Left renal pelvis (tissue), 4 donors: ENCODE results near the gene WWOX. TPM values are rescaled to one million over a fixed set of nuclear protein-coding genes. Genes with fewer than 3 reads are reported as not detected.

Experiments used
- DNase-seq, 4 donors: peaks; one replicate each; pipeline ENCODE4 v3.0.0-alpha.2; 2013; ENCODE audit warnings: low read depth in 4 of 4, low spot score in 3 of 4
- polyA plus RNA-seq, 4 donors: library from polyadenylated mRNA; unstranded; fragments of 120-200 nt; gene quantifications; one replicate each; pipeline ENCODE4 v1.2.1, GENCODE V29; 2013; ENCODE audit not compliant: insufficient read length in 4 of 4

Gene WWOX
- polyA plus RNA-seq, 4 donors: 19.6 to 43.2 (median 39.7) TPM

GRCh38 chr16:78483124-78483992 is 383.9 kb downstream of the WWOX start:
- no peak for DNase-seq

- DNase-seq: no peak
Measured at GRCh38 chr16:78484509-78485058, 385.1 kb downstream of the WWOX start.

DNA sequence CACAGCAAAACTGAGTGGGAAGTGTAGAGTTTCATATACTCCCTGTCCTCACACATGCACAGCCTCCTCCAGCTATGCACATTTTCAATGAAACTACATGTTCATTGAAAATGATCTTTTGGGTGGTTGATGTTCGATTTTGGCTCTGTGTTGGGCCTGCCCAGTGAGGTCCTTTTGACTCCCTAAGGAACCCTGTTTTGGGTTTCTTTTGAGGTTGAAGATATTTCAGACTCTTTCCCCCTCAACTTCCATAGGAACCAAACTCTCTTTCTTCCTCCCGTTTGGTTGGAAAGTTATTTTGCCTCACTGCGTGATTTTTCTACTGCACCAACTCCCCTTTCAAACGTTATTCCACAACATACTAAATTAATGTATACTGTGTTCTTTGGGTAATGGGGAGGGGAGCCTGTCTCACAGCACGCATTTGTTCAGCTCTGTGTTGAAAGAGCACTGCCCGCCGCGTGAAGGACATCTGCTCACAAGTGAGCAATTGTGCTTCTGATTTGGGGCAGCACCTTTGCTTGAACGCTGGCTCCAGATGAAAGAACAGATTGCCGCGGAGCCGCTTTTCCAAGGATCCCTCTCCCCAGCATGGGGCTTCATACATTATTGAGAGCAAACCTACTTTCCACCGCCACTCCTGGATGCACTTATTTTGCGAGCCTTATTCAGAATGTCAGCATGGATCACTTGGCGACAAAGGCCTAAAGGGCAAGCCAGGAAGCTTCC is 385.9 kb downstream of the WWOX start:
- DNase-seq: no peak

DNA sequence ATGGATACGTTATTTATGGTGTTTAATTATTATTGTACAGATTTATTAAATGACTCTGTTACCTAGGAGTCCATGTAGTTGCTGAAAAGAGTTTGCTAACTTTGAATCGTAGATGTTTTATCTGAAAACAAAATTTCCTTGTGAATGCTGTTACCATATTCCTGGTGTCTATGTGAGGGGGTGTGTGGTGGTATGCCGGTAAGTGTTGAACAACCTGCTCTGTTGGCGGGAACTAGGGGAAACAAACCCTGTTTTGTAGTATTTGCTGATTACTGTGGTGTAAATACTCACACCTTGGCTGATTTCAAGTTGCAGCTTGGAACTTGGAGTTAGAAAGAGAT is 386.4 kb downstream of the WWOX start:
- no peak for DNase-seq

DNA sequence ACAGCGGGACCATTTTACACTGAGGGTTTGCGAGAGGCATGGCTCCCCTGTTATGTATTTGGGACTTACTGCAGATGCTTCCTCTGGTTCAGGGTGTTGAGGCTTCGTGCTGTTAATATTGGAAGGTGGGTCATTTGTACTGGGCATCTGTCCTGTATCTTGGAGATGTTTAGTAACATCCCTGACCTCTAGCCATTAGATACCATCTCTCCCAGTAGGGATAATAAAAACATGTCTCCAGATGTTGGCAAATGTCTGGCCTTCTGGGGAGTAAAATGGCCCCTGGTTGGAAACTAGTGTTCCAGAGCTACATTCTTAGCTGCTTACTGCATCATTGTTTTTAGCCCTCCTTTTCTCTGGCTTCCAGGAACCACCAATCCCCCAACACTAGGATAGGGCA is 388.0 kb downstream of the WWOX start:
- no peak for DNase-seq

DNA sequence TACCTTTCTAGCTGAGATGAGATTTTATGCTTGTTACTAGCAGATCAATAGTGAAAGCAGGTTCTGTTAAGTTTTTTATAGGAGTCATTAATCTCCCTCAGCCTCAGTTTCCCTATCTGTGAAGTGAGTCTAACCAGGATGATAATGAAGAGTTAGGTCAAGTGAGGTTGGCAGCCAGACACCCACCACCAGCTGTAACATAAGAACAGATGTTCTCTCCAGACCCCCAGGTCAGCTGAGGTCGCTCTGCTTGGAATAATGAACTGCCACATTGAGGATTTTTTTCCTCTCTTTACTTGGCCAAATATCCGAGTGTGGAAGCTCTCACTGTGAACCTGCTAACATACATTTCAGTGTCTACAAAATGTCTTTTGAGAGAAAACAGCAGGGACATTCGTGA is 389.6 kb downstream of the WWOX start:
- no peak for DNase-seq

GRCh38 chr16:78489631-78490030 is 390.2 kb downstream of the WWOX start:
- no peak for DNase-seq

- DNase-seq: no peak
Measured at GRCh38 chr16:78490431-78490830, 391.0 kb downstream of the WWOX start.

DNA sequence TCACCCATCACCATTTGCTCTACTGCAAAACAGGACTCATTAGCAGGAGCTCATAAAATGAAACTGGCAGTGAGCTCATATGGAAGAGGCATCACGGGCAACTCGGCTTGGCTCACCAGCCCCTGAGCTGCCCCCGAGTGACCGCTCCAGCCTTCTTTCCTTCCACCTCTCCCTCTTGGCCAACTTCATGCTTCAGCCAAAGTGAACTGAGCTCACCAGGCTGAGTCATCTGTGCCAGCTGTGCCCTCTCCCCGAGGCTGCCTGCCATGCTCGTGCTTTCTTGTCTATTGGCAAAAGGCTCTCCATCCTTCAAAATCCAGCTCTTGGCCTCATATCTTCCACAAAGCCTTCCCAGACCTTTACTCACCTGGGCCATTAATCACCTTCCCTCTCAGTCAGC is 391.4 kb downstream of the WWOX start:
- no peak for DNase-seq

DNA sequence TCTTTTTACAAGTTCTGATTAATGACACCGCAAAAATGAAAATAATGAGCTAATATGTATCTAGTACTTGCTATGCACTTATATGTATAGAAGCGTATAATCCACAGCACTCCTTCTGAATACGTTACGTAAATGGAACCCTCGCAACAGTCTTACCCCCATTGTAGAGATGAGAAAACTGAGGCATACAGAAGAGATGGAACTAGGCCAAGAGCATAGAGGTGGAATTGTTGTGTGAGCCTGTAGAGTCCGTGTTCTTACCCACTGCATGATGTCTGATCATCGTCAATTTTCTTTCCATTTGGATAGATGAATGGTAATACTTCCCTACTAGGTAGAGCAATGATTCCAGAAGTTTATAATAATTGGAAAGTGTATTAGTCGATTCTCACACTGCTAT is 394.1 kb downstream of the WWOX start:
- DNase-seq: no peak

DNA sequence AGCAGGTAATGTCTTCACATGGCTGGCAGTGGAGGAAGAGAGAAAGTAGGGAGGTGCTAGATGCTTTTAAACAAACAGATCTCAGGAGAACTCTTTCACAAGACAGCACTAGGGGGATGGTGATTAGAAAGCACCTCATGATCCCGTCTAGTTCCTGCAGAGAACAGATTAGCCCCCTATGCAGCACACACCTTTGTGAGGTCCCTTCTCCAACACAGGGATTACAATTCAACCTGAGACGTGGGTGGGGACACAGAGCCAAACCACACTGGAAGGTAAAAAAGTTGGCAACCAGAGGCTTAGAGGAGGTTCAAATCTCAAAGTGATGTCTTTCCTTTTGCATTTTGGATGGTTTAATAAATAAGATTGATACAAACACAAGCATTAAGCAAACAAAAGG is 394.7 kb downstream of the WWOX start:
- no peak for DNase-seq

DNA sequence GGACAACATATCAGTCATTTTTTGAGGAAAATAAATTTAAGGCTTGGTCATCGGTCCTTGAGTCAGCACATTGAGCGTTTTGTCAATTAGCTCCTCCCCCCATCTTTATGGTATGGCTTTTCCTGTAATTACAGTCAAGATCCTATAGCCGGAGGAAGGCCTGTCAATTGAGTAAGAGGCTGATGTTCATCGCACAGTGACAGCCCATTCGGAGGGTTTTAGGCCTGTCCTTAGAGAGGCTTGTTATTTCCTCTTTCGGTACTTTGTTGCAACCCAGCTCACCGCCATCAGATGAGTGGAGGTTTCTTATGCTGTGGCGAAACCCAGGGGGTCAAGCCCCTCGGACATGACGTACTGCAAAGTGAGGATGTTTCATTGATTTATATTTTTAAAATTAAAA is 395.2 kb downstream of the WWOX start:
- DNase-seq: no peak

- DNase-seq: no peak
Measured at GRCh38 chr16:78496189-78496588, 396.7 kb downstream of the WWOX start.

DNA sequence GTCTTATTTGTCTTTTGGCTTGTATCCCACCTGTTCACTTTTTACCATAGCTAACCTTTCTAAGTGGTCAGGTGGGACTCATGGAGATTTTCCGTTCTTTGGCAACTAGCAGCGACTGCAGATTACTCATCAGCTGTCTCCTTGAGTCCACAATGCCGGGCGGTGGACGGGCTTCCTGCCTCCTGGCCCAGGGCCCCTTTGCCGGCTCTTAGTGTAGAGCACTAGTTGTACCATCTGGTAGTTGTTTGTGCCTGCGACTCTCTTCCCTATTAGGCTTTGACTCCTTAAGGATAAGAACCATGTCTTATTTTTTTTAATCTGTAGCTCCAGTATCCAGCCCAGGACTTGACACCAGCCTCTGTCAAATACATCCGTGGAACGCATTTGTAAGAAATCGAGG is 399.9 kb downstream of the WWOX start:
- no peak for DNase-seq

DNA sequence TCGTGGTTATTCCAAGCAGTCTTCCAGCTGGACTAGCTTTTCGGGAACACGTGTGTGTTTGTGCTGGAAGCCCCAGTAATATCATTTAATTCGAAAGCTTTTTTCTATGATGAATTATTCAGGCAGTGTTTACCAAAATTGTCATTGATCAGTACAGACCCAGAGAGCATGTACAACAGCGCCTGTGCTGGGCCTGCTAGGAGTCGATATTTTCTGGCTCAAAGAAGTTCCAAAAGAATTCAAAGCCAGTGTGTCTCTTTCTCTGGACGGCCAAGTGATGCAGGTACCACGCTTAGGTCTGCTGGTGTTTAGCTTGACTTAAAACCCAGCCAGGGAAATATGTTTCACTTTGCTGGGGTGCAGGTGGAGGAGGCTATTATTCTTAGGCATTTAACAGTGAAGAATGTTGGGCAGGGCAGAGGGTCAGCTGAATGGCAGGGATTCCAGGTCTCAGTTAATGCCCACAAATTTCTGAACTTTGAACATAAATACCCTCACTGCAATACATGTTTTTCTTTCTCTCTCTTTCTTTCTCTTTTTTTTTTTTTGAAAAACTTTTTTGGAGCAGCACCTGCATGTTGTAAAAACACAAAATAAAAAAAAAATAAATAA is 401.3 kb downstream of the WWOX start:
- DNase-seq: no peak

DNA sequence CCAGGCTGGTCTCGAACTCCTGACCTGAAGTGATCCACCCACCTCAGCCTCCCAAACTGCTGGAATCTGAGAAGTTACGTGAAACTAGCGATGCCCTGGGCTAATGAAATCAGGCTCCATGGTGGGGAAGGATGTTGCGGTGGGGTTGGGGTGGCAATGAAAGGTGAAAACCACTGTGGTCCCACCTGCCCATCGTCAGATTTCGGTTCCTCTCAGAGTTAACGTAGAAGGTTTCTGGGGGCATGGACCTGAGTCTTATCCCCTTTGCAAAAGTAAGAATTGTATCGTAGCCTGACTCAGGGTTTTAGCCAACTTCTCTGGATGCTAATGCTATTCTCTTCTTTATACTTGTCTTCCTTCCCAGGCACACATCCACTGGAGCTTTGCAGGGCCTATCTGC is 402.3 kb downstream of the WWOX start:
- no peak for DNase-seq

DNA sequence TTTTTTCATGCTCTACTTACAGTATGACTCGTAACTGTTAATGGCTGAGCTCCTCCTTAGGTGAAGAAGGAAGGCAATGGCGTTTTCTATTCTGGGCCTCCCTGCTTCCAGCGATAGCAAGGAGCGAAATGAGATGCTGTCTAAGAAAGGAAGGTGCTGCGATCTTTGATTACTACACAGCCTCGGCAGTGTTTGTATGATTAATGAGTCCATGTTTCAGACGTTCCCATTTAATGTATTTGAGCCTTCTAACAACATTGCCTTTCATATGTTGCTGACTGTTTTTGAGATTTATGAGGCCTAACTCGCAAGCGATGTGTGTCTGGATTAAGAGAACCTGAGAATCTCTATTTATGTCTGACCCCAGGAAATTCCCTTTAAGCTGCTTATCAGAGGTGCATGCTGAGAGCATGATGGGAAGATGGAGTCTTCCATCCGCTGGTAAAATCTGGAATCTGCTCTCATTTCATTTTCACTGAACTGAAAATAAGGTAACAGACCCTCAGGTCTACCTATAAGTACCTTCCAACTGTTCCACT is 403.4 kb downstream of the WWOX start:
- no peak for DNase-seq

DNA sequence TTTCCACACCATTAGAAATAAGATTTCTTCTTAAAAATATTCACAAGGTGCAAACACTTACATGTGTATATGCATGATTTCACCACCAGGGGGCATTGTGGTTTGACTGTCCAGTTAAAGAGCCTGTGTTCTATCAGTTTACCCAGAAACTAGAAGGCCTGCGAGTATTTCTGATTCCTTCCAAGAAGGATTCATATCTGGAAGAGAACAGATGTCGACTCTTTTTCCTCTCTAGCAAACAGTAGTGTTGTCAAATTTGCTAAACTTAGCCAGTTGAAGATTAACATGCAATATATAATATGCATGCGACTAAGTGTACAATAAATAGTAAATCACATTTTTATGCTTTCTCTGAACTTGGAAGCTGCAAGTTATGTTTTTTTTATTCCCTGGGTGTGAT is 404.1 kb downstream of the WWOX start:
- DNase-seq: peak in 2 of 4 donors; percentile 66 to 70

GRCh38 chr16:78504401-78504851 is 405.0 kb downstream of the WWOX start:
- no peak for DNase-seq

GRCh38 chr16:78505036-78505435 is 405.6 kb downstream of the WWOX start:
- no peak for DNase-seq
